ENCODE results near the gene TPPP2.
"Not testable (repeated sequence)": the region's sequence is repeated elsewhere in the genome, so short reads cannot be mapped to it uniquely, and the experiment has no call there.

Gene TPPP2

DNA sequence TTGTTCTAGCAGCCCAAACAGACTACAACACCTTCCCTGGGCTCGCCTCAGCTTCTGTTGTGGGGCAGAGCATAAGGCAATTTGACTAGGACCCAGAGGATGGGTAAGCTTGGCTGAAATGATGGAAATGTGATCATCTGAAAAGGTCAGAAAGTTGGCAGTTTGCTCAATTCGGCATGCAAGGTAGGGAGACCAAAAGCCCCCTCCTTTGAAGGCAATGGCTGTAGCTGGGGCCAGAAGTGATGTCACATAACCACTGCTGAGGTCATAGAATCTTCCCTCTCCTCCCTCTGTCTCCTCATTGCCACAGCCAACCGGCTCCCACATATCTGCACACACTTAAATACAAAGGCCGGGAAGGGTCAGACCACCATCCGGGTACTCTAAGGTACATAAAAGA, at the start of gene TPPP2:
TPPP2 (plus strand) TSS at position 301 of the 400 bp plus-strand sequence. CDS start 365 bp downstream, outside the sequence.
- DNase-seq (ENCODE audit: low read depth): no peak

DNA sequence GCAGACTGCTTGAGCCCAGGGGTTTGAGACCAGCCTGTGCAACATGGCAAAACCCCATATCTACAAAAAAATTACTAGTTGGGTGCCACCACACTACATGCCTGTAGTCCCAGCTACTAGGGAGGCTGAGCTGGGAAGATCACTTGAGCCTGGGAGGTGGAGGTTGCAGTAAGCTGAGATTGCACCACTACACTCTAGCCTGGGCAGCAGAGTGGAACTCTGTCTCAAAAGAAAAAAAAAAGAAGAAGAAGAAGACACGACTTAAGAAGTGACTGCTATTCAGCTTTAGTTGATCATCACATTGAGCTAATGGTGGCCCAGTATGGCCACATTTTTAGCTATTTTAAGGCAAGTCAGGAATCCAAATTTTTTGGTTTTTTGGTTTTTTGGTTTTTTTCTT, 49.1 kb upstream of the TPPP2 start:
- DNase-seq (ENCODE audit: low read depth): no peak

DNA sequence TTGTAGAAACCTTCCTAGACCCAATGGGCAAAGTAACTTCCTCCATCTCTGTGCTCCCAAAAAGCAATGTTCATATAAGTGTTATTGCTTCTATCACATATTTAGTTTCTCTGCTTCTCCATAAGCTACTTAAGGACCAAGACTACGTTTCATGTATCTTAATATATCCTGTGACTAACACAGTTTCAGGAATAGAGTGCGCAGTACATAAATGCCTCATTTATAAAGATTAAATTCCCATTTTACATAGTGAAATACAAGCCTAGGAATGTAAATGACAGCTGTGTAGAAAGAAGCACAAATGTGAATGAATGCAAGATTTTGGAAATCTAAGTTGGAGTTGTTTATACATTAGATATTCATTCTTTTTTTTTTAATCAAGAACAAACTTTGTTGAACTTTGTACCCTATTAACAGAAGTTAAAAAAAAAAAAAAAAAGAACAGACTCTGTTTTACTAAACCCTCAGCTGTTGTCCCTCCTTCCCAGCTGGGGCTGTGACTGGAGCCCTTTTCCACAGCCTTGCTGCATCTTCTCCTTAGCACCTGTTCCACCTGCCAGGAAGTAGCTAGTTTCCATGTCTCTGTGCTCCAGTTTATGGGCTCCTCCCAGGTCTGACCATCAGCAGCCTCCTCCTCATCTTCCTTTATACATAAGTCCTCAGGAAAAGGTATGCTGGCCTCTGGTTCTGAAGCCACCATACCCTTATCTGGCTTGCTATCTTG, 47.2 kb upstream of the TPPP2 start:
- no peak for DNase-seq (ENCODE audit: low read depth)

DNA sequence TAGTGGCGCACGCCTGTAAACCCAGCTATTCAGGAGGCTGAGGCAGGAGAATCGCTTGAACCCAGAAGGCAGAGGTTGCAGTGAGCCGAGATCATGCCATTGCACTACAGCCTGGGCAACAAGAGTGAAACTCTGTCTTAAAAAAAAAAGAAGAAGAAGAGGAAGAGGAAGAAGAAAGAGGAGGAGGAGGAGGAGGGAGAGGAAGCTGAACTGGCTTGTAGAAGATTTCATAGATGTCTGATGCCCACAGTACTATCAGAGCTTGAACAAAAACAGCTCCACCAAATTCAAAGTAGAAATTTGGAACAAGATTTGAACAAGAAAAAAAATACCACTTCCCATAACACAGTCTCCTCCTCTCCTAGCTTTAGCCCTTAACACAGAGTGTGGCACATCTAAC, 44.4 kb upstream of the TPPP2 start:
- not testable (repeated sequence) for DNase-seq (ENCODE audit: low read depth)

DNA sequence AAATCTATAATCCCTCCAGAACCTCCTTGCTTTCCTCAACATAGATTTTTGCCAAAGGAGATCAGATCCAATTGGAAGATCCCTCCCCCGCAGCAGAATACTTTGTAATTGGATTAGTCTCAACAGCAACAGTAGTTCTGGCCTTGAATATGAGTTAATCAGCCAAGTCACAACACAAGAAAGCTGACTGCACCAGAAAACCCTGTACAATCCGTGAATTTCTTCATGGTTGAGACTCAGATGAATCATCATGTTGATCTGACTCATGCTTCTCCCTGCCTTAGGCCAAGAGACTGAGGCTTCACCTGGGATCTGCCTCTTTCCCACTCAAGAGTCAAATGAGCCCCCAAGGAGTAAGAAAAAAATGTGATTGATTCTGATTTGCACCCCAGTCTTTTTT, 43.2 kb upstream of the TPPP2 start:
- DNase-seq (ENCODE audit: low read depth): peak; percentile 96

DNA sequence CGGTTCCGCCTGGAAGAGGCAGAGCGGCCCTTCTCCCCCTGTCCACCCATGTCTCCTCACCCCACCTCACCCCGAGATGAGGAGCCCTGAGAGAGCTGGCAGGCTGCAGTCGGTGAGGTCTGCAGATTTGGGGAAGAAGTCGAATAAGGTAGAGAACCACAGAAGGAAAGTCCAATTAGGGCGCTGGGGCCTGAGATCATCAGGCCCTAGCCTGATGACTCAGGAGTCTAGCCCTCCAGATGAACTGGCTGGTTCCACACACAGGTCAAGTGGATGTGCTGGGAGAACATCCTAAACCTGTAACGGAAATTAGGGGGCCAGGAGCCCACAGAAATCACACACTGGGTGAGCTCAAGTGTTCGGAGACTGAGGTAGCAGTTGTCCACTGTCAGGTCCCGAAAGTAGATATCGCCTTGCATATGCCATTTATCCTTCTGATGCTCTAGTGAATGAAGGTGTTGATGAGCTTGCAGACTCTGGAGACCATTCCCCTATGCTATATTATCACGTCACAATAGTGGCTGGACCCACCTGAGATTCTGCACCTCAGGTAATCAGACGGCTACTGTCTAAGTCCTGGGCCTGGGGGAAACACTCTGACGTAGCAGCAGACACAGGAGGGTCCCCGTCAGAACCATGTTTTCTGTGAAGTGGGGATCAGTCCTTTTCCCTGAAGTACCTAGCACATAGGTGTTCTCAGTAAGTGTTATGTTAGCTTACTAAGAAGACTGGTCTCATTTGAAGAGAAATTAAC, 41.1 kb upstream of the TPPP2 start:
- no peak for DNase-seq (ENCODE audit: low read depth)

DNA sequence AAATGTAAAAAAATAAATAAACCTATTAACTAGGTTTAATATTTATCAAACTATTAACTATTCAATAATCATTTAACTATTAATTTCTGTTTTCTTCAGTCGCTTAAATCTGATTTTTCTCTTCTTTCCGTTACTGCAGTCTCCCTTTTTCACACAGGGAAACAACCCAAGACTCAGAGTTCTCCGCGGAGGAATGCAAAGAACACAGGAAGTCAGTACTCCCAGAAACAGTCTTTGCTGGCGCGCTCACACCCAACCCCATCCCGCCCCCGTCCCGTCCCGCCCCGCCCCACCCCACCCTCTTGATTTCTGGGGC, 40.6 kb upstream of the TPPP2 start:
- DNase-seq (ENCODE audit: low read depth): no peak

DNA sequence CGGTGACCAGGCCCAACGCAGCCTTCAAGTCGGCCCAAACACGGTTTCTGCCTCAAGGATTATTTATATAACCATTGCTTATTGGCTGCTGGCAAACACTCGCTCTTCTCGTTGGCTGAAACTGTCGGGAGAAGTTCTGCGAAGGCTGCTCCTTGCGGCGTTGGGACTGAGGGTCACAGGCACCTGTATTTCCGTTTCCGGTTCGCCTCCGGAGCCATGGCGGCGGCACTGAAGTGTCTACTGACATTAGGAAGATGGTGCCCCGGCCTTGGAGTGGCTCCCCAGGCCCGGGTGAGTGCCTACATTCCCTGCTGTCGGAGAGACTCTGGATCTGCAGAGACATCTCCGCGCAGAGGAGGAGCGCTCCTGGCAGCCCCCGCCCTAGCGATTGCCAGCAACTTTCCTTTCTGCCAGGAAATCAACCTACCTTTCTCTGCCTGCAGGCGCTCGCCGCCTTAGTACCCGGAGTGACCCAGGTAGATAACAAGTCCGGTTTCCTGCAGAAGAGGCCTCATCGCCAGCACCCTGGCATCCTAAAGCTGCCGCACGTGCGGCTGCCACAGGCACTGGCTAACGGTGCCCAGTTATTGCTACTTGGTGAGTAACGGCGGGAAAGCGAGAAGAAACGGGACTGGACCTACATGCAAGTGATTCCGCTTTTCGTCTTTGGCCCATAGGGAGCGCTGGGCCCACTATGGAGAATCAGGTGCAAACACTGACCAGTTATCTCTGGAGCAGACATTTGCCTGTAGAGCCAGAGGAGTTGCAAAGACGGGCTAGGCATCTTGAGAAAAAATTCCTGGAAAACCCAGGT, 40.0 kb upstream of the TPPP2 start, which contains the start of gene METTL17:
METTL17 (plus strand) TSS at position 194 of the 814 bp plus-strand sequence; CDS start at position 217, 23 bp downstream.
- DNase-seq (ENCODE audit: low read depth): peak; percentile 97

DNA sequence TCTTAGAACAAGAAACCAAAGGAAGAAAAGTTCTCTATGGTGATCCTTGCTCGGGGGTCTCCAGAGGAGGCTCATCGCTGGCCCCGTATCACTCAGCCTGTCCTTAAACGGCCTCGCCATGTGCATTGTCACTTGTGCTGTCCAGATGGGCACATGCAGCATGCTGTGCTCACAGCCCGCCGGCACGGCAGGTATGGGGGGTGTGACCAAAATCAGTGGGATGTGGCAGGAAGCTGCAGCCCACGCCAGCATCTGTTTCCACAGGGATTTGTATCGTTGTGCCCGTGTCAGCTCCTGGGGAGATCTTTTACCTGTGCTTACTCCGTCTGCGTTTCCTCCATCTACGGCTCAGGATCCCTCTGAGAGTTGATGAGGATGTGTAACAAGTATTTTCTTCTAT, 33.5 kb upstream of the TPPP2 start:
- no peak for DNase-seq (ENCODE audit: low read depth)

DNA sequence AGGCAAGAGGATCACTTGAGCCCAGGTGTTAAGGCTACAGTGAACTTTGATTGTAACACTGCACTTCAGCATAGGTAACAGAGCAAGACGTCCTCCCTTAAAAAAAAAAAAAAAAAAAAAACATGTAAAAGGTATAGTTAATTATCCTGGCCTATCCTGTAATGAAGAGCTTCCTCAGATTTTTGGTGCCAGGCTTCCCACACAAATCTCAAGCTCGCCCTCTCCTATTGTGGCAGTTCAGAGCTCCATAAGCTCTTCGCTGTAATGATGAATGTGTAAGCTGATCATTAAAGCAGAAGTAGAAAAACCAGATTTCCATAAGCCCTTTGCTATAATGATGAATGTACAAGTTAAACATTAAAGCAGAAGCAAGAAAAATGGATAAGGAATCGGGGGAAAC, 32.9 kb upstream of the TPPP2 start:
- no peak for DNase-seq (ENCODE audit: low read depth)

DNA sequence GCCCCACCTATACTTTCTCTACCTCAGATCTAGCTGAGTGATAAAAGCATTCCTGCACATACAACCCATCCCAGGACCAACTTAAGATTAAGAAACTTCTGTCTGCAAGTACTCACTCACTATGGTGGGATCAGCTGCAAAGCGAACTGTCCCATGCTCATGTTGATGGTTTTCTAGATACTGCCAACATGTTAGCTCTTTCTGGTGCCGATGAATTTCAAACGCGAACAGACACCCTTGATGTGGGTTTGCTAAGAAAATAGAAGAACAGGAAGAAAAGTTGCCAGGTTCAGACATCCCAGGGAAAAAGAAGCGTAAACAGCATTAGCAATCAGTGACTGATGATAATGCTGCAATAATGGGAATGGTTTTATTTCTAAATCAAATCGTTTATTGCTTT, 32.5 kb upstream of the TPPP2 start:
- DNase-seq (ENCODE audit: low read depth): no peak

DNA sequence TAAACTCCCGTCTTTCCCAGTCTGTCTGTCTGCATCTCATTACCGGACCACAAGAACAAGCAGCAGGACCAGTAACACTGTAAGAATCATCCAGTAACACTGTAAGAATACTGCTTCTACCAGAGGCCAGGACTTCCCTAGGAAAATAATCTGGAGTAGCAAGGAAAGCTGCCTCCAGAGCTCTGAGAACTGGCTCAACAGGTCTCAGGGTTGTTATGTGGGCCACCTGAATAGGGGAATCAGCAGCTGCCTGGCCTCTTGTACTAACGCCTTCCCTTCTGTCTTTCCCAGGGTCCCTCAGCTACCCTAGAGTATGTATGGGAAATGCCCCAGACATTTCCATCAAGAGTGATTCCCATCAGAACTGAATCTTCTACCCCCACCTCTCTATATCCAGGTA, 31.9 kb upstream of the TPPP2 start:
- no peak for DNase-seq (ENCODE audit: low read depth)

DNA sequence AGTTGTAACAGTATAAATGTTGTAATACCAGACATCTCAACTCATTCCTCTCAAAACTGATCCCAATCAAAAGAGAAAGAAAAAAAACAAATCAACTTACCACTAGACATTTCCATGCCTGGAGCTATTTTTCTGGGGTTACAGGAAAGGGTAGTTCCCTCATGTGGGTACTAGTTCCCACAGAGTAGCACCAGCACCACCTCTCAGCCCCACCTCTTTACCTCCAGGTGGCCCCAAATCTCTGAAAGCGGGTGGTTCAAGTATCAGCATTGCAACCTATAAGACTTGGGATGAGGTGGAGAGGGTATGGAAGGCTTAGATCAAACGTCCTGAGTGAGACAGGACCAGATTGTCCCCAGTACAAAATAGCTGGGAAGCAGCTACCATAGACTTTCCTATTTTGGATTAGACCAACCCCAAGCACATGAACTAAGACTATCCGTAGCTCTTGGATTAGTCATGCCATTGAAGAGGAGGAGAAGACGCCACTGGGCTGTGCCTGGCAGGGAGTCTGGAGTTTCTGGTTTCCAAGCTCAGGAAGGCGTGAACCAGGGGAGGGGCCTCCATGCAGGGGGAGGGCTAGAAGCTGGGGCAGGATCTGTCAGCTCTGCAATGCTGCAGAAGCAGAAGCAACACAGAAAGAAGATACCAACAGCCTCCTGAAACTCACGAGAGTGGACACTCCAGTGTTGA, 31.2 kb upstream of the TPPP2 start, which contains the start of gene SLC39A2:
SLC39A2 (plus strand) TSS at position 620 of the 693 bp plus-strand sequence. CDS start 154 bp downstream, outside the sequence.
- peak; percentile 78 for DNase-seq (ENCODE audit: low read depth)

DNA sequence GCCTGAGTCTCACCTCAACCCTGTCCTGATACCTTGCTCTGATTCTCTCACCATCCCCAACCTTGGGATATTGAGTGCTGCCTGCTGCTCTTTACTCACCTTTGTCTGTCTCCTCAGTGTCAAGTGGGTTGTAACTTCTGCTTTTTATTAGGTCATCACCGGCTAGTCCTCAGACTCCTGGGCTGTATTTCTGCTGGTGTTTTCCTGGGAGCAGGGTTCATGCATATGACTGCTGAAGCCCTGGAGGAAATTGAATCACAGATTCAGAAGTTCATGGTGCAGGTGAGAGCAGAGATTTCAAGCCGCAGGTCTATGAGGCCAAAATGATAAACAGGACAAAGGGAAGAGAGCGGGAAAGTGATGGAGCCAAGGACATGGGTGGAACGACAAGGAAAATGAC, 30.4 kb upstream of the TPPP2 start:
- no peak for DNase-seq (ENCODE audit: low read depth)

DNA sequence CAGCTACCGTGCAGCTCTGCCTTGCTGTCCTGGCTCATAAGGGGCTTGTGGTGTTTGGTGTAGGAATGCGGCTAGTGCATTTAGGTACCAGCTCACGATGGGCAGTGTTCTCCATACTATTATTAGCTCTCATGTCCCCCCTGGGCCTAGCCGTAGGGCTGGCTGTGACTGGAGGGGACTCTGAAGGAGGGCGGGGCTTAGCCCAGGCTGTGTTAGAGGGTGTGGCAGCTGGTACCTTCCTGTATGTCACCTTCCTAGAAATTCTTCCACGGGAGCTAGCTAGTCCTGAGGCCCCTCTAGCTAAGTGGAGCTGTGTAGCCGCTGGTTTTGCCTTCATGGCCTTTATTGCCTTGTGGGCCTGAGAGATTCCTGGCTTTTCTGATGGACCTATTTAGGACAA, 28.8 kb upstream of the TPPP2 start:
- DNase-seq (ENCODE audit: low read depth): no peak

DNA sequence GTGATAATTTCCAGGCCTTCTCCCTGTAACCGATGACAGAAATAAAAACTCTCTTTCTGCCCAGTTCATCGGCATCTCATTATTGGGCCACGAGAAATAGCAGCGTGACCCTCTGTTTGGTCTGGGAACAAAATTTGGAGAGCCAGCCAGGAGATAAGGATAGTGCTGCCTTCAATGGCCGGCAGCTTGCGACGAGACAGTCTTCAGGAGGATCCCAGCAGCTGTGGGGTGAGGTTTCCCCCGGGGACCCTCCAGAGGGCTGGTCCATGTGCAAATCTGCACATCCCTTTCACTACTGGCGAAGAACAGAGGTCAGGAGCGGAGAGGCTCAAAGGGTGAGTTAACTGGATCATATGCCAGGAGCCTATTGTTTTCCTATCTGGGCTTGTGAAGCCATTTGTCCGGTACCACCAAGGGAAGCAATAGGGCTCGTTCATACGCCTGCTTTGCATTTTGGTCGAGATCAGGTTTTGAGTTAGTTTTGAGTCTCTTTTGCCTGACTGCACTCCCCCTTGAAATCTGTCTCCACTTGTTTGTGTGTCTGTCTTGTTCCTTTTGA, 26.1 kb upstream of the TPPP2 start:
- DNase-seq (ENCODE audit: low read depth): no peak

DNA sequence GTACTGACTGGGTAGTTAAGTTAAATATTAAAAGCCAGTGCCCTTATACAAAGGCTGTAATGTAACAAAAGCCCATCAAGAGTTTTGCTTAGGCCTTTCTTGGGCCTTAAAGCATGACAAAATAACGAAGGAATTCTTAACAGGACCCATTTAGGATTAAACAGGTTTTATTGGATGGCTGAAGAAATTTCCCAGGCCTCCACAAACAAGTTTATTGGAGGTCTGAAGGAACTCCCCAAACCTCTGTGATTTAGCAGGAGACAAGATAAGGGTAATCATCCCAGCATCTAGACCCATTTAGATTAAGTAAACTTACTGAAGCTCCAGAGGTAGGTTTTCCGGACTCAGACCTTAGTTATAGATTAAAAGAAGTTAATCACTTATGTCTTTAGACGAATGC, 20.3 kb upstream of the TPPP2 start:
- DNase-seq (ENCODE audit: low read depth): not testable (repeated sequence)

DNA sequence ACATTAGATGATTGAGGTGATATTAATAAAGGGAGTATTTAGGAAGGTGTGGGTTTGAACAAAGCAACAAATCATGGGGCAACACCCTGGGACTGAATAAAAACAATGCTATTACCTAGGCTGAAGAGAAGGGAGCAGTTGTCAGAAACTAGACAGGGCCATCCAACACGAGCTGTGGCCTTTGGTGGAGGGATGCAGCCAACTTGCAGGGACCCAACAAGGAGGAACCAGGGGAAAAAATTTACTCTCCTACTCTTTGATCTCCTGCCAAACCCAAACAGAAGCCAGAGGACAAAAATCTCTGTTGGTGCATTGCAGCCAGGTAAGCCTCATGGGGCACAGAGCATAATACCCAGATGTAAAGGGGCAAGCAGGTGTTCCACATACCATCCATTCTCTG, 18.9 kb upstream of the TPPP2 start:
- no peak for DNase-seq (ENCODE audit: low read depth)

DNA sequence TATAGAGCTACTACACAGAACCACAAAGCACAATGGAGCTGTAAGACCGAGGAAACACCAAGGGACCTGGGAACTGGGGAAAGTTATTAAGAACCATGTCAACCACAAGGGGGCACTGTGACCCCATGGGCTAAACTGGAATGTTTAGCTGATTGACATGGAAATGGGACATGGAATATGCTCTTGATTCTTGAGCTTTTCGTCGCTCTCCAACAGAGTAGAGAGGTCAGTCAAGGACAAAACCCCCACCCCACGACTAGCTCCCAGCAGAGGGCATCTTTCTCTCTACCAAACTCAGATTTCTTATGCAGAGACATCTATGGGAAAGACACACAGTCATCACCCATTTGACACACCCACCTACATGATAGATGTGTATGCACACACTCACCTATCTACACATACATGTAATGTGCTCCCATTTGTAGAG, 15.2 kb upstream of the TPPP2 start:
- DNase-seq (ENCODE audit: low read depth): peak; percentile 72

DNA sequence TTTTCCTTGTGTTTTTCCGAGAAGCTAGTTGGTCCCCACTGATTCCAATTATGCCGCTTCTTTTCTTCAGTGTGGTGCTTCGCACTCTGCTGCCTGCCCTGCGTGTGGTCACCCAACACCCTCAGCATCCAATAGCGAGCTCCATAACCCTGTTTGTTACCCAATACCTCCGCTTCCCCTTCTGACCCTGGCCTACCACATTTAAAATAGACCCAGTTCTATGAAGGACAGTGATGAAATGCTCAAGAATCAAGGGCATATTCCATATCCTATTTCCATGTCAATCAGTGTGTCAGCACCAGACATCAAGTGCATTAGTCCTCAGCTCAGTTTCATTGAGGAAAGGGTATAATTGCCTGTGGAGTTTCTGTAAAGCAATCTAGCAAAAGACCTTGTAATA, 14.7 kb upstream of the TPPP2 start:
- DNase-seq (ENCODE audit: low read depth): no peak

DNA sequence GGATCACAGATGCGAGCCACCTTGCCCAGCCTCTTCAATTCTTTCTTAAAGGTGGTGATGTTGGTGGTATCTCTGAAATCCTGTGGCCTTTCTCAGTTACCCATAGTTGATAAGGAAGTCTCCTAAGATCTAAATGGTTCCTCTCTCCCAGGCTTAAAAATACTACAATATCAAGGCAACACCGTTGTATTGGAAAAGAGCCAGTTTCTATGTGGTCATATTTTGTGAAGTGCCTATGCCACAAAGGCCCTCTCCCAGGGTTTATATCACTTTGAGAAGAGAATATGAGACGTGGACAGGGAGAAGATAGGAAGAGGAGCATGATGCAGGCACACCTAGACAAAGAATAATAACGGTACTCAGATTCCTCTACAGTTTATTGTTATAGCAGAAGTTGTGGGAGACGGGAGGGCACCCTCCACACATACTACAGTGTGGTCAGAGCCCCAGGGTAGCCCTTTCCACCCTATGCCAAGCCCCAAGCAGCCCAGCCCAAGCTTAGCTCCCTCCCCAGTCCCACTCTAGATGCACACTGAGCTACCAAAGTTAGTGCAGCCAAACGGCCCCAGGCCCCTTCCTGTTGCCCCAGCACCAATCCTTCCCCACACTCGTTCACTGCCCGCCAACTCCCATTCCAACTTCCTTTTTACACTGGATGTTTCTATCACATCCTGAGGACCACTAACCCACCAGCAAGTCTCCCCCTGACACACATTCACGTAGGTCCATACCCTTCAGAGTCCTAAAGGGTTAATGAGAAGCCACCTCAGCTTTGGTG, 13.4 kb upstream of the TPPP2 start:
- DNase-seq (ENCODE audit: low read depth): no peak

Data from stromal cell of bone marrow (primary cell).